HG03342 (cell line): ENCODE results near the gene RPA3.

Experiments
- ATAC-seq: cut with Tn5 transposase; IDR thresholded peaks from one replicate; pipeline ENCODE4 v1.9.1; 2021; ENCODE audit warnings: mild to moderate bottlenecking, moderate library complexity; ENCODE audit not compliant: unreplicated experiment

RPA3 gene

GRCh38 chr7:7612519-7612918, 105.9 kb downstream of the RPA3 start:
- ATAC-seq, result no peak

- no peak for ATAC-seq
Observed at GRCh38 chr7:7609330-7609729, 109.1 kb downstream of the RPA3 start.

GRCh38 chr7:7607010-7607409, 111.4 kb downstream of the RPA3 start:
- no peak for ATAC-seq

GRCh38 chr7:7596176-7596575, 122.2 kb downstream of the RPA3 start:
- no peak for ATAC-seq

- ATAC-seq, result no peak
Observed at GRCh38 chr7:7595451-7595850, 123.0 kb downstream of the RPA3 start.
